Activated CD4-positive, alpha-beta T cell treated with anti-CD3 and anti-CD28 coated beads, Interleukin-2, amount 10 ng/mL, durations not matched to agents 7 days and 5 days (primary cell): ENCODE data around the gene SRGAP1. TPM values are rescaled to one million over a fixed set of nuclear protein-coding genes. Genes with fewer than 3 reads are reported as not detected.
"Not testable (repeated sequence)": the region's sequence is repeated elsewhere in the genome, so short reads cannot be mapped to it uniquely, and the experiment has no call there.

ENCODE experiments used
- CTCF ChIA-PET: fragments of 350-600 bp; sonication (Branson Sonifier 250); formaldehyde crosslinking; loops from one replicate; lab custom pipeline; 2021; ENCODE audit warnings: antibody characterized with exemption; lab: Charles Lee
- POLR2A ChIA-PET: fragments of 350-600 bp; sonication (Branson Sonifier 250); formaldehyde crosslinking; loops from one replicate; lab custom pipeline; 2021; ENCODE audit warnings: antibody characterized with exemption; lab: Charles Lee
- DNase-seq: peaks from one replicate; pipeline ENCODE4 v3.0.0-alpha.2; 2020
- H3K27ac Mint-ChIP-seq: one replicate; pipeline ENCODE4 v1.8.0; 2021; ENCODE audit warnings: mild to moderate bottlenecking, moderate library complexity, mixed read lengths
- H3K27me3 Mint-ChIP-seq: one replicate; pipeline ENCODE4 v1.8.0; 2021; ENCODE audit warnings: mixed read lengths
- H3K36me3 Mint-ChIP-seq: one replicate; pipeline ENCODE4 v1.8.0; 2021; ENCODE audit warnings: low read depth, mixed read lengths
- H3K4me1 Mint-ChIP-seq: one replicate; pipeline ENCODE4 v1.8.0; 2021; ENCODE audit warnings: mixed read lengths
- H3K4me3 Mint-ChIP-seq: one replicate; pipeline ENCODE4 v1.8.0; 2021; ENCODE audit warnings: mild to moderate bottlenecking, moderate library complexity, mixed read lengths
- H3K9me3 Mint-ChIP-seq: one replicate; pipeline ENCODE4 v1.8.0; 2021; ENCODE audit warnings: mixed read lengths
- total RNA-seq, 2 experiments: library from RNA; stranded (reverse); gene quantifications; one replicate each; pipeline ENCODE4 v1.2.3, GENCODE V29; 2021

The SRGAP1 gene
- total RNA-seq, 2 experiments from 2014 or later: not detected

GRCh38 chr12:64093689-64094088, 249.2 kb downstream of the SRGAP1 start:
- Mint-ChIP-seq H3K36me3 (no peaks in the 10 kb centered on the region), H3K27me3 (peaks cover under 1% of the 10 kb centered on the region)
- POLR2A ChIA-PET: no interaction called here

DNA sequence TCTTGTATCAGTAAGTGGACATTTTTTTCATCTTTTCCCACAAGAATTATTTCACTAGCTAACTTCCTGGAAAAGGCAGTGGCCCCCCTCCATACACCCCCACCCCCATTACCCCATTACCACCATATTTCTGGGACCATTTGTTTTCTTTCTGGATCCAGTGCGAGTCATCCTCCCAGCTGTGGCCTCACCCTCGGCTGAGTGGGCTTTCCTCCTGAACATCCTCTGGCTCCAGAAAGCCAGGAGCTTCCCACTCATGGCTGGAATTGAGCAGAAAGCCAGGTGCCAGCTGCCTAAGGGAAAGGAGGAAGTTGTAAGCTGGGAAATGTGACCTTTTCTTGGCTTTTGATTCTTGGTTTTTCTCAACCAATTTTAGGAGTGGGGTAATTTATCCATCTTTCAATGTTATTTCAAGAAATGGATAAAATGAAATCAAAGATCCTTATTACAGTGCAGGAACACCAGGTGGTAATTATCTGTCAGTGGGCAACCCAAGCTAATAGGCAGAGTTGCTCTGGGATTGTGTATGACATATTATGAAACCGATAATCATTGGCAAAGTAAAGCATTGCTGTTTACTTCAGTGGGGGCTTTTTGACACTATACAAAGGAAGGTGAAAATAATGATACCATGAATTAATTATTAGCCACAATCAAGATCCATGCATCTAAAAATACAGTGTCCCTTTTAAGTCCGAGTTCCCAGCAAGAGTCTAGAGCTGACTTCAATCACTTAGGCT, 253.0 kb downstream of the SRGAP1 start:
- H3K27me3 Mint-ChIP-seq: peaks cover 5% of the 10 kb centered on the region
- no peak overlapping the region for H3K4me3 Mint-ChIP-seq
- POLR2A ChIA-PET: no interaction called here
- H3K27ac Mint-ChIP-seq: no peak overlapping the region
- CTCF ChIA-PET: no interaction called here
- H3K4me1 Mint-ChIP-seq: no peaks in the 10 kb centered on the region
- H3K36me3 Mint-ChIP-seq: no peaks in the 10 kb centered on the region
- H3K9me3 Mint-ChIP-seq: no peaks in the 10 kb centered on the region
- no peak for DNase-seq

More at GRCh38 chr12:64093689-64094088, 249.2 kb downstream of the SRGAP1 start:
- Mint-ChIP-seq H3K9me3 (no peaks in the 10 kb centered on the region), H3K27ac (no peak overlapping the region), H3K4me1 (peaks cover 2% of the 10 kb centered on the region), H3K4me3 (no peak overlapping the region)
- CTCF ChIA-PET: no interaction called here
- DNase-seq: no peak

GRCh38 chr12:64098709-64099354, 254.3 kb downstream of the SRGAP1 start:
- peaks cover 5% of the 10 kb centered on the region for H3K27me3 Mint-ChIP-seq
- POLR2A ChIA-PET: no interaction called here
- H3K9me3 Mint-ChIP-seq: no peaks in the 10 kb centered on the region
- CTCF ChIA-PET: no interaction called here
- H3K36me3 Mint-ChIP-seq: no peaks in the 10 kb centered on the region
- no peak overlapping the region for H3K27ac Mint-ChIP-seq
- no peak overlapping the region for H3K4me3 Mint-ChIP-seq
- H3K4me1 Mint-ChIP-seq: no peaks in the 10 kb centered on the region
- no peak for DNase-seq

DNA sequence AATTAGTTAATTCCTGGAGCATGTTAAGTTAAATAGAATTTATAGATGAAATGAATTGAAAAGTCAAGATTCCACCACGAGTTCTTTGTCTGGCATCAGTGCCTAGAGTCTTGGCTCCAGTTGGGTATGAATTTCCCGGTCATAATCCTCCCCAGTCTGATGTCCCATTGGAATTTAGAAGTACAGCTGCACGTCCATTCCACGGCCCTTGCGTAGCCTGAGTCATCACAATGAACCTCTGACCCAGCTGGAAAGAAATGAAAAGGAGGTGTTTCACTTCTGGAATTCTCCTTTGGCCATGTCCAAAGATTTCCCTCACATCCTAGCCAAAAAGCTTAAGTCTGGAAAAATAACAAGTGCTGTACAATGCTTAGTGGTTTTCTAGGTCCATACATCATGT, 254.9 kb downstream of the SRGAP1 start:
- Mint-ChIP-seq H3K27me3 (peaks cover 9% of the 10 kb centered on the region), H3K4me3 (no peak overlapping the region), H3K27ac (no peak overlapping the region), H3K36me3 (no peaks in the 10 kb centered on the region), H3K4me1 (no peaks in the 10 kb centered on the region), H3K9me3 (no peaks in the 10 kb centered on the region)
- POLR2A ChIA-PET: no interaction called here
- CTCF ChIA-PET: no interaction called here
- DNase-seq: no peak

DNA sequence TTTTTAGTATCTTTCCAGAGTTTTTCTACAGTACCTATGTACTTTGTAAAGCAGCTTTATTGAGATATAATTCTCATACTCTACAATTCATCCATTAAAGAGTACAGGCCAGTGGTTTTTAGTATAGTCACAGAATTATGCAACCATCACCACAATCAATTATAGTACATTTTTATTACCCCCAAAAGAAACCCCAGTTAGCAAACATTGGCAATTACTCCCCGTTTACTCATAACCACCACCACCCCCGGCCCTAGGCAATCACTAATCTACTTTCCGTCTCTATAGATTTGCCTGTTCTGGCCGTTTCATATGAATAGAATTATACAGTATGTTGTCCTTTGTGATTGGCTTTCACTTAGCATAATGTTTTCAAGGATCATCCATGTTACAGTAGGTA, 257.8 kb downstream of the SRGAP1 start:
- H3K9me3 Mint-ChIP-seq: no peaks in the 10 kb centered on the region
- POLR2A ChIA-PET: no interaction called here

DNA sequence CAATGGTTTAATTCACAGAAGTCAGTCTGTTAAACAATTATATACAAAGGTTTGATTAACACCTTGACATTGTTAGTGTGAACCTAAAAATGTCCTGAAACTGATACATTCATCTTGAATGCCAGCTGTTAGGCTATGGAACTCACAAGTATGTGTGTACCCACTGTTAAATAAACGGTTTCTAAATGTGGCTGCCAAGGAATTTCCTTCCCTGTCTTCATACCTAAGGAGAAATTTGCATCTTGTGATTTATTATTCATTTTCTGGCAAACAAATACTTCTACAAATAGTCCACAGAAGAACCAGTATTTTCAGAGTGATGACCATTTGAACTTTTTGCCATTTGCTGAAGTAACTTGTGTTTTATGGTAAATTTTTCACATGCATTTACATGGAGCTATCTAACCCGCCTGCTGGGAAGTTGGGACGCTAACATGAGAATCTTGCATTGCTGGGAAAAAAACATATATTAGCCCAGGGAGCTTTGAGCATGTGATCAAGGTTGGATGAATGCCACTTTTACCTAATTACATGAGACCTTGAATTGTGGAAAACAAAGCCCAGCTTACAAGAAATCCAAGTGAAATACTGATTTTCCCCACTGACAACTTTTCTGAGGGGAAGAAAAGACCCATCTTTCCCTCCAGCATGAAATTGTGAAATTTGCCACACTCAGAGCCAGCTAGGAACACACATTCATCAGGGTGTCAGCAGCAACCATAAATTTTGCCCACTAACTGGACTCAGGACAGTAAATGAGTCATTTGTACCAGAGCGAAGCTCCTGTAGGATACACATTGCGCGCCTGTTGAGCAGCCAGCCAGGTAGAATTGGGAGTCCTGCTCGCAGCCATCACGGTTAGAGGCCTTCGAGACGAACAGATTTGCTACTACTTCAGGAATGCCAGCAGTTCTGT, 259.6 kb downstream of the SRGAP1 start:
- POLR2A ChIA-PET: no interaction called here
- CTCF ChIA-PET: interaction anchor here (1.0 kb wide), 1 partner anchor 30 kb away, joined by 3 read pairs; no protein-coding TSS in a partner anchor
- Mint-ChIP-seq H3K27ac (no peak overlapping the region), H3K9me3 (no peaks in the 10 kb centered on the region), H3K4me3 (no peak overlapping the region), H3K4me1 (no peaks in the 10 kb centered on the region), H3K27me3 (peaks cover 13% of the 10 kb centered on the region), H3K36me3 (no peaks in the 10 kb centered on the region)
- no peak for DNase-seq

More for the DNA sequence above, 257.8 kb downstream of the SRGAP1 start:
- Mint-ChIP-seq H3K36me3 (no peaks in the 10 kb centered on the region), H3K4me3 (no peak overlapping the region), H3K27me3 (peaks cover 12% of the 10 kb centered on the region), H3K4me1 (no peaks in the 10 kb centered on the region), H3K27ac (no peak overlapping the region)
- CTCF ChIA-PET: no interaction called here
- DNase-seq: no peak

DNA sequence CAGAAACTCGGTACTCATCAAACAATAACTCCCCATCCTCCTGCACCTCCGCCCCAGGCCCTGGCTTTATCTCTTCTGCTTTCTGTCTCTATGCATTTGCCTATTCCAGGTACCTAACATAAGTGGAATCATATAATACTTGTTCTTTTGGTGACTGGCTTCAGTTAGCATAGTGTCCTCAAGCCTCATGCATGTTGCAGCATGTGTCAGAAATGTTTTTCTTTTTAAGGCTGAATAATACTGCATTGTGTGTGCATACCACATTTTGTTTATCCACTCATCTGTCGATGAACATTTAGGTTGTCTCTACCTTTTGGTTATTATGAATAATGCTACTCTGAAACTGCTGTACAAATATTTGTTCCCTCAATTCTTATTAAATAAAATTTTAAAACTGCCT, 260.5 kb downstream of the SRGAP1 start:
- ChIA-PET CTCF (no interaction called here), POLR2A (no interaction called here)
- Mint-ChIP-seq H3K36me3 (no peaks in the 10 kb centered on the region), H3K27ac (no peak overlapping the region), H3K27me3 (peaks cover 12% of the 10 kb centered on the region), H3K4me3 (no peak overlapping the region), H3K4me1 (no peaks in the 10 kb centered on the region), H3K9me3 (no peaks in the 10 kb centered on the region)
- no peak for DNase-seq

- no peak overlapping the region for H3K4me3 Mint-ChIP-seq
- H3K27ac Mint-ChIP-seq: no peak overlapping the region
- POLR2A ChIA-PET: no interaction called here
- no peak for DNase-seq
- no peaks in the 10 kb centered on the region for H3K9me3 Mint-ChIP-seq
- H3K4me1 Mint-ChIP-seq: no peaks in the 10 kb centered on the region
- H3K27me3 Mint-ChIP-seq: peaks cover 14% of the 10 kb centered on the region
- H3K36me3 Mint-ChIP-seq: no peaks in the 10 kb centered on the region
- CTCF ChIA-PET: no interaction called here
These were observed 263.3 kb downstream of the SRGAP1 start for GRCh38 chr12:64107776-64108175.

DNA sequence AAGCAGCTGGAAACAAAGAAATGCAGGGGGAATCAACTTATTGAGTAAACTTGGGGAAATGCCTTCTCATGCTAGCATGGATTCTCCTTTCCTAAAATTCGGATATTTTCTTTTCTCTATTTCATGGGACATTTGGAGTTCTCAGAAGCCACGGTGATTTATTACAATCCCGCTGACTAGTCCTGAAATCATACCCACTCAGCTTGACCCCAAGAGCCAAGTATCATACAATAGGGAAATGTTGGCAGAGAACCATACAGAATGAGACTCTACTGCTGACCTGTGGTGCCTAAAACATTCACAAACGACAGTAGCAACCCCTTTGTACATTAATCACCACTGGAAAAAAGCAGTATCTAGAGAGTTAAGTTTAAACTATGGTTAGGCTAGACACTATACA, 265.2 kb downstream of the SRGAP1 start:
- Mint-ChIP-seq H3K9me3 (no peaks in the 10 kb centered on the region), H3K27ac (no peak overlapping the region)
- CTCF ChIA-PET: no interaction called here

DNA sequence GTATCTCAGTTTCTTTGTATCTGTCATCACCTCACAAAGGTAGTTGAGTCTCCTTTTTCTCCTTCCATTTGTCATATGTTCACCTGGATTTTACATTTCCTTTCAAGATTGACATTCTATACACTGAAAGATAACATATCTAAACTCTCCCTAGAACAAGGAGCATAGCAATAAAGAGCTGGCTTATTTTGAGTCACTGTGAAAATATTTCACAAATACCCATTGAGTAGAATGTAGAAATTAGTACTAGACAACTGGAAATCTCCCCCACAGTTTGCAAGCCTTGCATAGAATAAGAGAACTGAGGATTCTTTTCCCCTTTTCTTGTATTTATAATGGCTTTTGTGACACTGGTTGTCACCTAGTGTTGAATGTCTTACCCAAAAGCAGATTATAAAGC, 266.4 kb downstream of the SRGAP1 start:
- CTCF ChIA-PET: no interaction called here
- no peaks in the 10 kb centered on the region for H3K9me3 Mint-ChIP-seq
- H3K4me3 Mint-ChIP-seq: no peak overlapping the region
- H3K27ac Mint-ChIP-seq: no peak overlapping the region
- POLR2A ChIA-PET: no interaction called here
- H3K4me1 Mint-ChIP-seq: no peaks in the 10 kb centered on the region
- no peak for DNase-seq
- H3K36me3 Mint-ChIP-seq: no peaks in the 10 kb centered on the region
- peaks cover 11% of the 10 kb centered on the region for H3K27me3 Mint-ChIP-seq

More for the DNA sequence above, 265.2 kb downstream of the SRGAP1 start:
- no peak for DNase-seq
- H3K4me1 Mint-ChIP-seq: no peaks in the 10 kb centered on the region
- H3K27me3 Mint-ChIP-seq: peaks cover 10% of the 10 kb centered on the region
- POLR2A ChIA-PET: no interaction called here
- no peak overlapping the region for H3K4me3 Mint-ChIP-seq
- no peaks in the 10 kb centered on the region for H3K36me3 Mint-ChIP-seq

DNA sequence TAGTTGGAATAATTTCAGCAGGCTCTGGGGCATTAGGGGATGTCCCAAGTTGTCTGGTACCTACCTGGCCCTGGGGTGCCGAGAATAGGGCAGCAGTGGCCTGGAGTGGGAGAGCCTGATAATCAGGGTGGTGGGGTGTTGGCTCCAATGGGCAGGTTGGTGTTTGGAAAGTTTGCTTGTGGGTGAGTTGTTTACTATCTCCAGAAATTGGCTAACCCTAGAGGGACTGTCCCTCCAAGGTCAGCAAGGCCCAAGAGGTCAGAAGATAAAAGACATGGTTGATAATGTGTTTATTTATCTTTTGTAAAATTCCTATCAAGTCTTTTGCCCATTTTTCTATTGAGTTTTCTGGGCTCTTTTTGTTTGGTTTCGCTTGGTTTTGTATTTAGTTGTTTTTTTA, 272.5 kb downstream of the SRGAP1 start:
- Mint-ChIP-seq H3K4me1 (no peaks in the 10 kb centered on the region), H3K9me3 (no peaks in the 10 kb centered on the region), H3K4me3 (no peak overlapping the region), H3K36me3 (no peaks in the 10 kb centered on the region), H3K27me3 (peaks cover 9% of the 10 kb centered on the region), H3K27ac (no peak overlapping the region)
- no peak for DNase-seq
- CTCF ChIA-PET: no interaction called here
- POLR2A ChIA-PET: no interaction called here

GRCh38 chr12:64120568-64120967, 276.1 kb downstream of the SRGAP1 start:
- H3K27ac Mint-ChIP-seq: no peak overlapping the region
- peaks cover 11% of the 10 kb centered on the region for H3K27me3 Mint-ChIP-seq
- H3K36me3 Mint-ChIP-seq: no peaks in the 10 kb centered on the region
- no peaks in the 10 kb centered on the region for H3K4me1 Mint-ChIP-seq
- no peaks in the 10 kb centered on the region for H3K9me3 Mint-ChIP-seq
- no peak overlapping the region for H3K4me3 Mint-ChIP-seq
- DNase-seq: no peak
- ChIA-PET POLR2A (no interaction called here), CTCF (interaction anchor here (1.0 kb wide), 1 partner anchor 14 kb away, joined by 3 read pairs; no protein-coding TSS in a partner anchor)

- peaks cover 11% of the 10 kb centered on the region for H3K27me3 Mint-ChIP-seq
- H3K9me3 Mint-ChIP-seq, H3K4me3 Mint-ChIP-seq, H3K27ac Mint-ChIP-seq, POLR2A ChIA-PET, H3K36me3 Mint-ChIP-seq, DNase-seq, H3K4me1 Mint-ChIP-seq: not testable (repeated sequence)
- CTCF ChIA-PET: interaction anchor here (1.0 kb wide), 1 partner anchor 14 kb away, joined by 3 read pairs; no protein-coding TSS in a partner anchor
These were observed 276.6 kb downstream of the SRGAP1 start for GRCh38 chr12:64121086-64121485.
